Esophagus muscularis mucosa (tissue), 3 donors: ENCODE data around the gene ARF3.

Source experiments
- CTCF ChIP-seq, 3 experiments: fragments of 200-600 bp in 2 of 3; fragments of 450-650 bp in 1 of 3; sonication (generic) in 2 of 3; IDR thresholded peaks; one replicate each; pipeline ENCODE4 v1.5.1; 2017 to 2019; ENCODE audit warnings: antibody characterized with exemption in 3 of 3, mild to moderate bottlenecking in 2 of 3, moderate library complexity in 1 of 3
- POLR2A ChIP-seq: fragments of 450-650 bp; IDR thresholded peaks from one replicate; pipeline ENCODE4 v1.6.1; 2017; ENCODE audit warnings: antibody characterized with exemption, moderate library complexity, mild to moderate bottlenecking, low read depth
- POLR2AphosphoS5 ChIP-seq, 2 donors: sonication (generic); formaldehyde crosslinking; IDR thresholded peaks; one replicate each; pipeline ENCODE4 v1.6.1; 2017; ENCODE audit warnings: antibody characterized with exemption in 2 of 2

- TF ChIP-seq POLR2AphosphoS5 (IDR thresholded peaks at IDR 0.05) (no peak), POLR2A (no peak), CTCF (IDR thresholded peaks at IDR 0.05) (no peak)
Measured at GRCh38 chr12:48997719-48998496, 40.6 kb upstream of the ARF3 start.
